ENCODE results near the gene NRG2.

DNA sequence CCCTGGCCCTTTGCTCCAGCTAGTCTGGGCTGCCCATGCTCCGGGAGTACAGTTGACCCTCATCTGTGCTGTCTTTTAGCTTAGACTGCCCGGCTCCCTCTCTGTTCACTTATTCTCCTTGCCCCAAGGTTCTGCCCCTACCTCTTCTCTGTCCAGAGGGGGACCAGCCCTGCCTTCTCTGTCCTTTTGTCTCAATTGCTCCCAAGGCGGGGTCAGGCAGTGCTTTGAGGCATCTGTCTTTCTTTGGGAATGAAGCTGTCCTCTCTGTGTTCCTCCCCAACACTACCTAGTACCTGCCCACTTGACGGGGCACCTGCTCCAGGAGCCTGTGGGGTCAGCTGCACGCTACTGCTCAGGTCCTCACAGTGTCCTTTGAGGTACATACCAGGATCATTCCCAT is 188.1 kb downstream of the NRG2 start:
- TF ChIP-seq CTCF (IDR thresholded peaks at IDR 0.05) (no peak), POLR2A (IDR thresholded peaks at IDR 0.05) (no peak)

Measured in adrenal gland (tissue), 5 donors.